K562 (cell line): Measurements from ENCODE around the gene TMF1. TPM values are rescaled to one million over a fixed set of nuclear protein-coding genes. Genes with fewer than 3 reads are reported as not detected.

ENCODE experiments used
- ATF7 ChIP-seq: fragments of 450-650 bp; IDR thresholded peaks from 2 replicates; pipeline ENCODE4 v1.7.1; 2014; ENCODE audit warnings: mild to moderate bottlenecking, moderate library complexity
- BCLAF1 ChIP-seq, 2 experiments: fragments of 450-650 bp in 1 of 2; IDR thresholded peaks; 2 replicates each; pipeline ENCODE4 v1.6.1; 2011 to 2017; ENCODE audit warnings: low read depth in 2 of 2, antibody characterized with exemption in 1 of 2, borderline replicate concordance in 1 of 2, low read length in 1 of 2, mild to moderate bottlenecking in 1 of 2, mixed read lengths in 1 of 2; ENCODE audit not compliant: control insufficient read depth in 1 of 2
- CHCHD3 ChIP-seq: fragments of 250-450 bp; sonication (Bioruptor Pico); IDR thresholded peaks from 2 replicates; pipeline ENCODE4 v2.1.2; 2022; ENCODE audit warnings: mild to moderate bottlenecking
- CTCF ChIP-seq, 3 experiments: IDR thresholded peaks in 2 of 3; conservative IDR thresholded peaks in 1 of 3; 2 replicates each; pipeline ENCODE4 v1.5.1; 2011 to 2012; ENCODE audit warnings: low read length in 3 of 3, mild to moderate bottlenecking in 3 of 3, control low read depth in 2 of 3, improper control_type of control experiment in 1 of 3, inconsistent platforms in 1 of 3, low read depth in 1 of 3, mixed read lengths in 1 of 3, moderate library complexity in 1 of 3; ENCODE audit not compliant: insufficient read depth in 2 of 3
- E2F6 ChIP-seq, 2 experiments: IDR thresholded peaks; 2 replicates each; pipeline ENCODE4 v1.6.1; 2011; ENCODE audit warnings: borderline replicate concordance in 1 of 2, control low read depth in 1 of 2, low read depth in 1 of 2, low read length in 1 of 2, mild to moderate bottlenecking in 1 of 2, mixed read lengths in 1 of 2, moderate library complexity in 1 of 2; ENCODE audit not compliant: insufficient read depth in 1 of 2, insufficient read length in 1 of 2, poor library complexity in 1 of 2, severe bottlenecking in 1 of 2; ENCODE audit errors: extremely low read depth in 1 of 2
- EGR1 ChIP-seq: fragments of 450-650 bp; conservative IDR thresholded peaks from 2 replicates; pipeline ENCODE4 v1.6.1; 2017; ENCODE audit warnings: mild to moderate bottlenecking
- FOXK2 ChIP-seq, 2 experiments: fragments of 450-650 bp; IDR thresholded peaks in 1 of 2; conservative IDR thresholded peaks in 1 of 2; 2 replicates each; pipeline ENCODE4 v1.6.1; 2016; ENCODE audit warnings: low read depth in 2 of 2, mild to moderate bottlenecking in 1 of 2
- GATA2 ChIP-seq: sonication (generic); formaldehyde crosslinking; IDR thresholded peaks from 2 replicates; pipeline ENCODE4 v1.4.0; 2020; ENCODE audit warnings: mild to moderate bottlenecking, missing genetic modification reagents
- GTF2F1 ChIP-seq: IDR thresholded peaks from 2 replicates; pipeline ENCODE4 v1.6.1; 2011; ENCODE audit warnings: low read depth, low read length, improper control_type of control experiment
- HBP1 ChIP-seq: fragments of 450-650 bp; formaldehyde crosslinking; IDR thresholded peaks from 2 replicates; pipeline ENCODE4 v1.4.0; 2022; ENCODE audit warnings: missing genetic modification characterization
- ILK ChIP-seq: fragments of 450-650 bp; IDR thresholded peaks from 2 replicates; pipeline ENCODE4 v1.6.1; 2016; ENCODE audit warnings: missing genetic modification characterization, low read depth, mild to moderate bottlenecking, missing compliant biosample characterization, moderate library complexity, borderline replicate concordance
- LEF1 ChIP-seq: fragments of 450-650 bp; IDR thresholded peaks from 2 replicates; pipeline ENCODE4 v1.6.1; 2016; ENCODE audit warnings: mild to moderate bottlenecking
- NCOA4 ChIP-seq: fragments of 450-650 bp; IDR thresholded peaks from 2 replicates; pipeline ENCODE4 v1.6.1; 2018; ENCODE audit warnings: mild to moderate bottlenecking; ENCODE audit not compliant: partially characterized antibody
- NR2F6 ChIP-seq: fragments of 450-650 bp; formaldehyde crosslinking; IDR thresholded peaks from 2 replicates; pipeline ENCODE4 v1.4.0; 2020; ENCODE audit warnings: mild to moderate bottlenecking
- NRF1 ChIP-seq, 2 experiments: fragments of 450-650 bp; IDR thresholded peaks in 1 of 2; conservative IDR thresholded peaks in 1 of 2; 2 replicates each; pipeline ENCODE4 v1.6.1; 2014; ENCODE audit warnings: mild to moderate bottlenecking in 2 of 2
- RBFOX2 ChIP-seq: fragments of 200-400 bp; formaldehyde crosslinking; IDR thresholded peaks from 2 replicates; pipeline ENCODE4 v1.6.1; 2017; ENCODE audit warnings: low read depth, mild to moderate bottlenecking, low read length, moderate library complexity
- SMAD2 ChIP-seq: fragments of 150-350 bp; IDR thresholded peaks from 2 replicates; pipeline ENCODE4 v1.6.1; 2014; ENCODE audit warnings: low read depth, mild to moderate bottlenecking, low read length
- SMC3 ChIP-seq: conservative IDR thresholded peaks from 2 replicates; pipeline ENCODE4 v1.6.1; 2011; ENCODE audit warnings: low read depth, low read length, improper control_type of control experiment; ENCODE audit not compliant: insufficient read depth
- ZKSCAN1 ChIP-seq: fragments of 150-350 bp; IDR thresholded peaks from 2 replicates; pipeline ENCODE4 v1.6.1; 2016; ENCODE audit warnings: low read depth, low read length
- ZNF3 ChIP-seq: fragments of 250-450 bp; sonication (Bioruptor Pico); IDR thresholded peaks from 2 replicates; pipeline ENCODE4 v1.5.0; 2021; ENCODE audit warnings: mild to moderate bottlenecking, moderate library complexity
- polyA plus RNA-seq, 8 experiments: library from polyadenylated mRNA; depleted of rRNA in 4 of 8; stranded (reverse) in 5 of 8; unstranded in 3 of 8; fragments of >200 nt; fragmentation: Nextera tagmentation in 2 of 8; fragmentation: Illumina TruSeq in 1 of 8; extraction: Ambion mirVana in 2 of 8; extraction: Trizol in 1 of 8; gene quantifications; 2 replicates each; pipeline versions ENCODE4 v1.2.1 to v1.2.3, GENCODE V29; 2011 to 2014; ENCODE audit warnings: inconsistent platforms in 1 of 8, missing spikeins in 1 of 8
- total RNA-seq, 7 experiments: library from RNA; depleted of rRNA in 6 of 7; stranded (reverse); fragments of >200 nt in 6 of 7; fragmentation: Illumina TruSeq in 2 of 7; extraction: Trizol in 2 of 7; gene quantifications; 2 replicates each; pipeline versions ENCODE4 v1.2.1 to v1.2.3, GENCODE V29; 2011 to 2021; ENCODE audit warnings: low replicate concordance in 1 of 7

TMF1 gene
- total and polyA plus RNA-seq, 9 of the 15 experiments (the other 6 are each of a cell fraction or from before 2014, with no cell fraction given), result 3.1 to 13.9 (median 10.3) TPM

- TF ChIP-seq EGR1 (no peak), NCOA4 (no peak), NR2F6 (no peak), HBP1 (CRISPR knock-in tag) (no peak), CHCHD3 (CRISPR knock-in tag) (no peak), SMAD2 (no peak), ILK (tag) (no peak), NRF1 (conservative IDR thresholded peaks at IDR 0.05 in 1 of 2, IDR thresholded peaks at IDR 0.05 in 1 of 2) (peak; percentile 94 to 95), FOXK2 (conservative IDR thresholded peaks at IDR 0.05 in 1 of 2, IDR thresholded peaks at IDR 0.05 in 1 of 2; ENCODE audit: low read depth in 2 of 2) (peak; percentile 88 to 92), LEF1 (no peak), ZKSCAN1 (no peak), ZNF3 (CRISPR knock-in tag) (no peak), SMC3 (no peak), CTCF (IDR thresholded peaks at IDR 0.05 in 2 of 3, conservative IDR thresholded peaks at IDR 0.05 in 1 of 3; ENCODE audit: insufficient read depth in 2 of 3, low read depth in 1 of 3, low read length in 3 of 3) (no peak), GATA2 (CRISPR knock-in tag) (no peak), ATF7 (peak; percentile 93), E2F6 (IDR thresholded peaks at IDR 0.05; ENCODE audit: borderline replicate concordance in 1 of 2, extremely low read depth in 1 of 2, insufficient read depth in 1 of 2, insufficient read length in 1 of 2, low read depth in 1 of 2, low read length in 1 of 2, poor library complexity in 1 of 2, severe bottlenecking in 1 of 2) (peak; percentile 14 to 26), BCLAF1 (IDR thresholded peaks at IDR 0.05; ENCODE audit: borderline replicate concordance in 1 of 2, control insufficient read depth in 1 of 2, low read depth in 2 of 2, low read length in 1 of 2) (no peak), RBFOX2 (peak; percentile 82), GTF2F1 (no peak)
Observed at GRCh38 chr3:69051756-69052471, at the start of gene TMF1 (continued).
